HK-2 (cell line): Measurements from ENCODE around the gene APC.

Source experiments
- DNase-seq: peaks from one replicate; pipeline ENCODE4 v3.0.0-alpha.2; 2018; ENCODE audit not compliant: unreplicated experiment

Gene APC

DNA sequence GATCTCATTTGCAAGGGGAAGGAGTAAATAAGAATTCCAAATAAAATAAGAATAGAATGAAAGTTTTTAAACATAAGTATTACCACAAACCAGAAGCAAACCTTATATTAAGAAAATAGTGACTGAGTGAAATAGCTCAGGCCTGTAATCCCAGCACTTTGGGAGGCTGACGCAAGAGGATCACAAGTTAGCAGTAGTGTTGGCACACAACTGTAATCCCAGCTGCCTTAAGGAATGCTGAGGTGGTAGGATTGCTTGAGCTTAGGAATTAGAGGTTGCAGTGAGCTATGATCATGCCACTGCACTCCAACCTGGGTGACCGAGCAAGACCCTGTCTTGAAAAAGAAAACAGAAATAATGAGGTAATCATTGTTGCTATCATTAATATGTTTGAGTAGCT is 47.0 kb downstream of the APC start:
- DNase-seq = no peak

DNA sequence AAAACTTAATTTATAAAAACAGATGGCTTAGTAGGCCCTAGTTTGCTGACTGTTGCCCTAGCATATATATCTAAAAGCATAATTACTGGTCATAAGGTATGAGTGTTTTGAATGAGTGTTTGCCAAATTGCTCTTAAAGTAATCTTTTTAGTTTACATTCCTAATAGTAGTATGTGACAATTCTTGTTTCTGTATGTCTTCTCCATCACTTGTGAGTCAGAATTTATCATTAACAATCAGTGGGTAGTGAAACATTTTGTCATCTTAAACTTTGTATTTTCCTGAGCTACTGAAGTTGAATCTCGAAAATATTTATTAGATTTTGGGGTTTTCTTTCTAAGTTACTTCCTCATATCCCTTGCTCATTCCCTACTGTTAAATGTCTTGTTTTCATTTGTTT is 49.6 kb downstream of the APC start:
- DNase-seq = no peak

DNA sequence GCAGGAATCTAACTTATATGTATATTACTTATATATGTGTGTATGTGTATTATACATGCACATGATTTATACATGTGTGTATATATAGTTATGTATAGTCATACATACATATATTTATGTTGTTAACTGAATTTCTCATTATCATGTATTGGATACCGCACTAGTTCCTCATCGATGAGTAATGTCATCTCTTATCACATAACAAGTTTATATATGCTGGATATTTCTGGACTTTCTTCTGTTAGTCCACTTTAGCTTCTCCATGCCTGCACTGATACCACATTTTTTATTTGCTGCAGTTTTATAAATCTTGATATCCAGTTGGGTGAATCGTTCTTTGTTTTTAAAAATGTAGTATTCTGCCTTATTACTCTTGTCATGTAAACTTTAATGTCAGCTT is 50.2 kb downstream of the APC start:
- DNase-seq = no peak

DNA sequence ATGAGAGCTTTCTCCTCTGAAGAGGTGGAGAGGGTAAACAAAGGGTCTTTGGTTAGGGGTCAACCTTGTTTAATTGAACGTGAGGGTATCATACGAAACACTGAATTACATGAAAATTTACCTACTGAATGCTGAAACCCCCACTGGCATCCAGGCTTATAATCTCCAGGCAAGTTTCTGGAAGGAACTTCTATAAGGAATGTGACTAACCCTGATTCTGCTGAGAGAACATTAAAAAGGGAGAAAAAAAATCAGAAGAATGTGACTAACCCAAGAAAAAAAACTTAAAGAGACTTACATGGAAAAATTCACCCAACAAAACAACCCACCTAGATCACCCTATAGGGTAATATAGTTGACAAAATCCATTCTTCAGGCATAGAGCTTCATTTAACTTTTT is 55.5 kb downstream of the APC start:
- DNase-seq = no peak

DNA sequence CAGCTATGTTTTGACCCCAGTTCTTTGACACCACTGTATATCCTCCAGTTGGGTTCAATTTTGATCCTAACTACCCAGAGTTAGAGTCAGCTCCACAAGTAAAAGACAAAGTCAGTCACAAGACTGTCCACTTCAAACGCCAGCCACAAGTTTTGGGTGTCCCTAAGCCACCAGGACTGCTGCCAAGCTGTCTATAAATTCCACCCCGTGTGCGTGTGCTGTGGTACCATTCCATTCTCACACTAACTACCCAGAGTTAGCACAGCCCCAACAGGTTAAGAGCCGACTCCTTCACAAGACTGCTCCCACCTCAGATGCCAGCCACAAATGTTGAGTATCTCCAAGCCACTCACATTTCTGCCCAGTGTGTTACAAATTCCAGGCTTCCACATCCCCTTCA is 56.7 kb downstream of the APC start:
- DNase-seq = no peak

DNA sequence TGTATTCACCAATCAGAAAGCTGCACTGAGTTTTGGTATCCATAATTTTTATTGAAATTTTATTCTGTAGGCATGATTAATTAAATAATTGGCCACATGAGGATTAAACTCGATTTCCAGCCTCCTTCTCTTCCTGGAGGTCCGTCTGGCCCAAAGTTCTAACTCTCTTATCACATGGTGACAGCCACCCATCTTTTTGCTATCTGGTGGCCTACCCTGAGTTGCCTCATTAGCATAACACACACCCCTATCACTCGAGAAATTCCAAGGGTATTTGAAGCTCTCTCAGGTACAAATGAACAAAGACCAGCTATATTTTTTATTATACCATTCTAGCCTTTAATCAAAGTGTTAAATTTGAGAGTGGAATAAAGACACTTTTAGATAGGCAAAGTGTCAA is 57.7 kb downstream of the APC start:
- DNase-seq = no peak

DNA sequence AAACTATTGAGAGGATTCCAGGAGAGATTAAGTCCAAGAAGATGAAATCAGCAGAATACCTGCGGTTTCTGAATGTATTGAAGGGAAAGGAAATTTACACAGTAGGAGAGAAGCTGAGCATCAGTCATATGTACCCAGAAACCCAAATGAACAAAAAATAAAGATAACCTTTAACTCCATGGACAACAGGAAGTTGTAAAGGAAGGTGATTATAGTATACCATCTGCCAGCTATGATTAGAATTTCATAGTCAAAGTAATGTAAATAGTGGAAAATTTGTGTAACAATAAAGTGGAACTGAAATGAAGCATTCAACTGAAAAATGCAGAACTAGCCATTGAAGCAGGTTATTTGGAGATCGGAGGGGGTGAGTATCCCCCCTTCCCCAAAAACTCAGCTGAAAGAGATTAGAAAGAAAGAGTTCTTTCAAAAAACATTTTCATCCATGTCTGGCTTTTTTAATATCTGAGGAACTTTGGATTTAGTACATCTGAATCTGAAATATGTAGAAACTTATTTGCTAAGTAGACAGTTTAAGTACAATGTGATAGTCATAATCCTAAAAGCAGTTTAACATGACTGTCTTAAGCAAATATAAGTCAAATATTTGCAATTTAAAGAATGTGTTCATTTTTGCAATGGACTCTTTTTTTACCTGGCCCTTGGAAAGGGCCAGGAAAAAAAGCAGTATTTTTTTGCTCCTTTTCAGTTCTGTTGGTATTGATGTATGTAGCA is 58.4 kb downstream of the APC start:
- DNase-seq = no peak

DNA sequence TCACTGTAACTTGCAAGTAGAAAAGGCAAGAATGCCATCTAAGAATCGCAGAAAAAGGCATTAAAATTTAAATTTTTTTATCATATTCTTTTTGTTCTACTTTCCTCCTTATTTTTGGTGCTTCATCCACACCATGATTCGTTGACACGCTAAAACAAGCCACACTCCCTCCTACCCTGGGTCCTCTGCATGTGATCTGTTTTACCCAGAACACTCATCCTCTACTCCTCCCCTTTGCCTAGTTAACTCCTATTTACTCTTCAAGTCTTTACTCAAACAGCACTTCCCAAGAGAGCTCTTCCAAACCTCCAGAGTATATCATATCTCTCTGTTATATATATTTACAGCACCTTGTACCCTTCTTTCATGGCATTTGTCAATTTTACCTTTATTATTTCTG is 62.0 kb downstream of the APC start:
- no peak for DNase-seq

DNA sequence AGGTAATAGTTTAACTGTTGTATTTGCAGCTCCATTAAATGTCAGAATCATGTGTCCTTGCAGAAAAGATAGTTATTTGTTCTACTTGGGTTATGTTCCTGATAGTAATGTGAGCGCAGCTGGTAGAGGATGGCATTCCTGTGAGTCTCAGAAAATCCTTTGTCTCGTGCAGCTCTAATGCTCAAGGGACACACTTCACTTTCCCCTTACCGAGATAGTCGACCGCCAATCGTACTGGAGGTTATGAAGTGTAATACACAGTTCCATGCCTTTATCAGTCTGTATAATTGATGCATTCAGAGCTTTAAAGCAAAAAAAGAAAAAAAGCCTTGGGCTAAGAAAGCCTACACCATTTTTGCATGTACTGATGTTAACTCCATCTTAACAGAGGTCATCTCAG is 63.2 kb downstream of the APC start:
- DNase-seq = no peak

DNA sequence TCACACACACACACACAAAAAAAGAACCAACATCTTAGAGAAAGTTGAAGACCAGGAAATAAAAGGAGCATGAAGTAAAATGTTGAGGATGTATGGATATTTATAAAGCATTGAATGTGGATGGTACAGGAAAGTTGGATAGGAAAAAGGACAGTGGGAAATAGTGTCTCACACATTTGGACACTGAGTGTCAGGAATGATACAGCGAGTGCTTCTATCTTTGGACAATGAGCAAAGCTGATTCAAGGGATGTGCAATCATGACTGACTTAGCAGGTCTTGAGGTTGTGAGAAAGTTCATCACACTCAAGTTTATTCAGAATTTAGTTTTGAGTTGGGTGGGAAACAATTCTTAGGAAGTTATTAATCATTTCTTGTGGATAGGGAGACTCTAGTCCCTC is 73.3 kb downstream of the APC start:
- no peak for DNase-seq

DNA sequence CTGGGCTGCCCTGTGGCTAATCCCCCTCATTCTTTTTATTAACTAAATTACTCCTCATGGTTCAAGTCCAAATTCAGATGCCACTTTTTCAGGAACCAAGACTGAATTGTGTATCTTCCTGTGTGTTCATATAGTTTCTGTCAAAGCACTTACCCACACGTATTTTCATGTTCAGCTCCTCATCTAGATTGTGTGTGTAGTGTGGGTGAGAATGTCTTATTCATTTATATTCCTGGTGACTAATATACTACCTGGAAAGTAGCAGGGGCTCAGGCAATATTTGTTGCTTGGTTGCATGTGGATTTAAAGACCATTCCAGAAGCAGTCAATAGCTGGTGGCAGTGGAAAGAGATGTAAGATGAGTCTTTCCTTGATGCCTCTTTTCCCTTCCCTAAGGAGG is 74.9 kb downstream of the APC start:
- no peak for DNase-seq

DNA sequence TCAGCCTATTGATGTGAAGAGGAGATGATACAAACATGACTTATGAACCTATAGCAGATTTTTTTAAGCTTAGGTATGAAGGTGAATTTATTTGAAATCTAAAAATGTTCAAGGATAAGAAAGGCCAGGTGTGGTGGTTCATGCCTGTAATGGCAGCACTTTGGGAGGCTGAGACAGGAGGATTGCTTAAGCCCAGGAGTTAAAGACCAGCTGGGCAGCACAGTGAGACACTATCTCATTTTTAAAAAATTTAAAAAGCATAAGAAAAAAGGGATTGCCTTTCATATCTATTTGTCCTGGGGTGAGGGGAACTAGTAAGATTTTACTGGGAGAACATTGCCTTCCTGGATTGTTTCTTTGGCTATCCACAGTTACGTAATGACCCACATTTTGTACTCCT is 82.6 kb downstream of the APC start:
- DNase-seq = no peak

DNA sequence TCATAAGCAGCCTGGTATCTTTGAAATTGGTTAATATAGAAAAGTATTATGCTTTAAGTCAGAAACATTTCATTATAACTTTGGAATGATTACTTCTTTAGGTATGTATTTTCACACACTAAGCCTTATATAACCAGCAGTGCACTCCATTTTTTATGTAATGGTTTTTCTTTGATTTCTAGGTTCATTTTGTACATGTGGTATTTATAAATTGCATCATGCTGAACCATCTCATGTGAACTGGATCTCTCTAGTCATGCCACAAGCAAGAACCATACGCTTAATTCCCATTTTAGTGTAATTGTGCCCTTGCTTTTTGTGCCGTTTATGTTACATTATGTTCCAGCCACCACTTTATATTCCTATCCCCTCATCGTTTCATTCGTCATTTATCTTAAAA is 84.8 kb downstream of the APC start:
- DNase-seq = no peak

DNA sequence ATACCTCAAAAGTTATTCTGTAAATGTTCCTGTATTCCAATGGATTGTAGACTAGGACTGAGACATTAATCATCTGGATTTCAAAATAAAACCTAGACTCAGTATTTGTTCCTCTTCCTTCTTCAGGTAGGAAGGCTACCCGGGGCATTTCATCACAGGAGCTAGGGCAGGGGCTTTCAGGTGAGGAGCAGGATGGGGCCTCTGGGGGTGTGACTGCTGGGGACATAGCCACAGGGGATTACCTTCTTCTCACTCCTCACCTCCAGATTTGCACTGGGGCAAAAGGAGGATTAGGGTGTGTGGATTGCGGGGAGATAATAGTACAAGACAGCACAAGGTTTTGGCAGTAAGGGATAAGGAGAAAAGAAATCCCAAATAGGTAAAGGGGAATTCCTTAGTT is 85.5 kb downstream of the APC start:
- DNase-seq = no peak

DNA sequence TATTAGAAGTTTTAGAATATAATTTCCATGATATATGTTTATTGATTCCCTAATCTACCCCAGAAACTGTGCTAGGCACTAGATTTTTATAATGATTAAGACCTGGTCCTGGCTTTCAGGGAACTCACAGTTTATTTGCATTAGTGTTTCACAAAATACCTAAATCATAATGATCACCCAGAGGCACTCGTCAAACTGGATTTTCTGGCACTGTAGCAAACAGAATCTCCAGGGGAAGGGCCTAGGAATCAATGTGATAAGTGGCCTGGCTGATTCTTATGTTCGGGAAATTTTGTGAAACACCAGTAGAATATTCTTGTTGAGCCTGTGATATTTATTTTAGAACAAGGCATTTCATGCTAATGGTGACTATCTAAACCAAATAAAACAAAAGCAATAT is 86.0 kb downstream of the APC start:
- DNase-seq = no peak

DNA sequence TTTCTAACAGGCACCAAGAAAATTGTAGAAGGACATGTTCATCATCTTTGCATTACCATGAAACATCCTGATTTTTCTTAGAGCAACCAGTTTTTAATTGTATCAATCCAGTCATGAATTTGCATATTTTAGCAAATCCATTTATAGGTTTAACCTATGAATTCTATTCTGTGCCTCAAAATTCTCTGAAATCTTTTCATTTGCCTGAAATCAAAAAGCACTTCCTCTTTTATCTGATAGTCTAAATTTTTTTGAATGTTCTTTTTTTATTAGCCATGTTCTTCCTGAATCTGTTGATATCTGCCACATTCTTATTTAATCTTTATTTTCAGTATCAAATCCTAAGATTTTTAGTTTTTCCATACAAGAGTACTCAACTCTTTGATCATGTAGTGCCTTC is 86.5 kb downstream of the APC start:
- DNase-seq = no peak

DNA sequence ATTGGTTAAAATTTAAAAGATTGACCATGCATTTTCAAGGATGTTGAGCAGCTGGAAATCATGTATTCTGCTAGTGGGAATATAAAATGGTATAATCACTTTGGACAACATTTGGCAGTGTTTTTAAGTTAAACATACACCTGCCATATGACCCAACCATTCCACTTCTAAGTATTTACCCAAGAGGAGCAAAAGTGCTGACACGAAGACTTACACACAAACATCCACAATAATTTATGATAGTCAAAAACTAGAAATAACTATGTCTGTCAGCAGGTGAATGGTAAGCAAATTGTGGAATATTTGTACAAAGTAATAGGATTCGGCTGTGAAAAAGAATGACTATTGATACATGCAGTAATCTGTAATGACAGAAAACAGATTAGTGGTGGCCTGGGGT is 92.7 kb downstream of the APC start:
- DNase-seq = no peak

DNA sequence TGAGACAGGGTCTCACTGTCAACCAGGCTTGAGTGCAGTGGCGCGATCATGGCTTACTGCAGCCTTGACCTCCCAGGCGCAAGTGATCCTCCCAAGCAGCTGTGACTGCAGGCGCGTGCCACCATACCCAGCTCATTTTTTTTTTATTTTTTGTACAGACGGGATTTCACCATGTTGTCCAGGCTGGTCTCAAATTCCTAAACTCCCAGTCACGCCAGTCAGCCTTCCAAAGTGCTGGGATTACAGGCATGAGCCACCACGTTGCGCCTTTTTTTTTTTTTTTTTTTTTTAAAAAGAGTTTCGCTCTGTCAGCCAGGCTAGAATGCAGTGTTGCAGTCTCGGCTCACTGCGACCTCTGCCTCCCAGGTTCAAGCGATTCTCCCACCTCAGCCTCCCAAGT is 96.3 kb downstream of the APC start:
- no peak for DNase-seq

DNA sequence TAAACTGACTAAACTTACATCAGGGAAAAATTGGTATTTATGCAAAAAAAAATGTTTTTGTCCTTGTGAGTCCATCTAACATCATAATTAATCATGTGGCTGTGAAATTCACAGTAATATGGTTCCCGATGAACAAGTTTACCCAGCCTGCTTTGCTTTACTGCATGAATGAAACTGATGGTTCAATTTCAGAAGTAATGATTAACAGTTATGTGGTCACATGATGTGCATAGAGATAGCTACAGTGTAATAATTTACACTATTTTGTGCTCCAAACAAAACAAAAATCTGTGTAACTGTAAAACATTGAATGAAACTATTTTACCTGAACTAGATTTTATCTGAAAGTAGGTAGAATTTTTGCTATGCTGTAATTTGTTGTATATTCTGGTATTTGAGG is 106.8 kb downstream of the APC start:
- no peak for DNase-seq

DNA sequence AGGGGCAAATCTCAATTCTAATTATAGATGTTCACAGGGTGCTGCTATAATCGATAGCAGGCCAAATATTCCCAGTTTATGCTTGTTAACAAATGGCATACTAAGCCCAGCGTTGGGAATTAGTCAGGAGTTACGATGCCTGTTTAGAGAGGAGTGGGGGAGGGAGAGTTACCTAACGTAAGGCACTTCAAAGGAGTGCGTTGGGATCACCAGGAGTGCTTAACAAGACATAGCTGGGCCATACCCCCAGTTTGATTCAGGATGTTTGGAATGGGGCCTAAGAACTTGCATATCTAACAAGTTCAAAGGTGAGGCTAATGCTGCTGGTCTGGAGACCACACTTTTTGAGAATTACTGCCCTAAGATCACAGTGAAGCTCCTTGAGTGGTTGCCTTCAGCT is 108.9 kb downstream of the APC start:
- no peak for DNase-seq

DNA sequence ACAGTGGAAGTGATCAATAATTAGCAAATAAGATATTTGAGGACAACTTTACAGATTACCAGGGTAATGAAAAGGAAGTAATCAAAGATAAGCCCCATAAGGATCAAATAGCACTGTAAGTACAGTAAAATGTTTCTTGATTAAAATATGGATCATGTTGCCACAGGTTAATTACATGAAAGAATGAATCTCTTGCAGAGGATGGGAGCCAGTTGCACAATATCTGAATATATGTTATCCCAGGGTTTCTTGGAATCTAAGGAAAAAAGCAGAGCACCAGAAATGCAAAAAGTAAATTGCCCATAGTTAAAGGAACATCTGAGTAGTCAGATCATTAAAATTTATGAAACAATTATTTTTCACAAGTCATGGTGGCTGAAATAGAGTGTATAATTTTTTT is 109.6 kb downstream of the APC start:
- no peak for DNase-seq

DNA sequence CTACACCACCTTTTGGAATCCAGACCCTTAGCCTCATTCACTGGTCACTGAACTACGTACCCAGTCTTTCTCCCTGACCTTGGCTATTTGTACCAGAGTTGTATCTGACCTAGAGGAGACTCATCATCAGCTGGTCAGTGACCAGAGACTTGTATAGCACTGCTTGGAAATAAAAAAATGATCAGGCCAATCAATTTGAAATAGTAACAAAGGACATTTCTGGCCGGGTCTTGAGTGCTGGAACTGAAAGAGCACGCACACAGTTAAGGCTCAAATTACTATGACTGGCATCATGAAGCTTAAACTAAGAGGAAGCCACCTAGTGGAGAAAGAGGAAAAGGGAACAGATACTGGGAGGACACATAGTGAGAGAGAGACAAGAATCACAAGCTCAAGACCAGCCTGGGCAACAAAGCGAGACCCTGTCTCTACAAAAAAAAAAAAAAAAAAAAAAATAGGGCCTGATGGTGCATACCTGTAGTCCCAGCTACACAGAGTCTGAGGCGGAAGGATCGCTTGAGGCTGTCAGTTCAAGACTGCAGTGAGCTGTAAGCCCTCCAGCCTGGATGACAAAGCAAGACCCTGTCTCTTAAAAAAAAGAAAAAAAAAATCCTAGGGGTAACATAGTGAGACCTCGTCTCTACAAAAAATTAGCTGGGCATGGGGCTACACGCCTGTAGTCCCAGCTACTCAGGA is 110.6 kb downstream of the APC start:
- no peak for DNase-seq

DNA sequence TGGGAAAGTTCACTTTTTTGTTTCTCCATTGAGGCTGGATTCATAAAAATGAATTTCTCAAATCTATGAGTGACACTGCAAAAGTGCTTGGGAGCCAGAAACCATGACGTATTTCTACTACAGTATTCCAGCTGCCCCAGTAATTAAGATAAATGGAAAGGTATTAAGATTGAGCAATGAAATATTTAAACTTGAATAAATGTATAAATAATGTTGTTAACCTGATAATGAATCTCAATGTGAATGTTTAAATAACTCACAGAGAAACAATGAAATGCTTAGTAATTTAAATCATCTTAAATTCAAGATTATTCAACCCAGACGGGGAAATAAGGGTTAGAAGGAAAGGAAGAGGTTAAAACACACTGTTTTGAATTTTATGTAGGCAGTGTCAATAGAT is 112.2 kb downstream of the APC start:
- no peak for DNase-seq

DNA sequence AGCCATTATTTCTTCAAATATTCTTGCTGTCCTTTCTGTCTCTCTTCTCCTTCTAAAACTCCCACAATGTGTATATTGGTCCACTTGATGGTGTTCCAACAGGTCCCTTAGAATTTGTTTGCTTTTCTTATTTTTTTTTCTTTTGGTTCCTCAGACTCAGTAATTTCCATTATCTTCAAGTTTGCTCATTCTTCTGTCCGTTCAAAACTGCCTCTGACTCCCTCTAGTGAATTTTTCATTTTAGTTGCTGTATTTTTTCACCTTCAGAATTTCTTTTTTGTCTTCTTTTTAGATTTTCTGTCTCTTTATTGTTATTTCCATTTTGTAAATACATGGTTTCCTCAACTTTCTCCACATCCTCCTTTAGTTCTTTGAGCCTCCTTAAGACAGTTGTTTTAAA is 117.0 kb downstream of the APC start:
- DNase-seq = no peak
